ENCODE data around the gene KCNIP2.

The KCNIP2 gene

DNA sequence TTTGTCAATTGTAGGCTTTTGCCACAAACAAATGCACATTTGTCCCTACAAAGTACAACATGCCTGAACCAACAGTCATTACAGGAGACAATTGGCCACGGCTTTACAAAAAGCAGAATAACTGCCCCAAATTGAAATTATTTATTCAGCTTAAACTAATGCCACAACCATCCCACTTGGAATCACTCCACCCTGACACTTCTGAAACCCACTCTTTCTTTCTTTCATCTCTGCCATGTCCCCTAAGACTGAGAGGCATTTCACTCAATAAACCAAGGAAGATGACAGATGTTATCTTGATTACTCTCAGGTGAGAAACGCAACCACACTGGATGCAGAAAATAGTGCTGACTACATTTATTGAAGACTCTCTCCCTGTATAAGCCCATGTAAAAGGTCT, 57.8 kb downstream of the KCNIP2 start:
- DNase-seq (ENCODE audit: insufficient read length, low spot score) (no peak), FAIRE-seq (no peak)

DNA sequence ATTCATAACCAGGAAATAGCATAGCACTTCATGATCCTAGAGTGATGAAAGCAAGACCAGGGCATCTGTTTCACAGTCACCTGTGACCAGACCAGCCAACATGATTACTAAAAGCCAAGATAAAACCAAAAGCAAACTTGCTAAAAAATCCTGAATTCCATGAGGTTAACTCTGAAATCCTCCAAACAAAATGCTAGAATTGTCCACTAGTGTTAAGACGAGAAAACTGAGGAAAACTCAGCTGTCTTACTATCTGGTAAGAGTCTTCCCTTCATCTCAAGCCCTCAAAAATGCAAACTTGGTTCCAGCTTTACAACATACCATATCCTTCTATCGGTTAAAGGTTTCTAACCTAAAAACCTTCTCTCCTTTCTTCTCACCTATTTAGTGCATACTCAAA, 59.0 kb downstream of the KCNIP2 start:
- FAIRE-seq: no peak

DNA sequence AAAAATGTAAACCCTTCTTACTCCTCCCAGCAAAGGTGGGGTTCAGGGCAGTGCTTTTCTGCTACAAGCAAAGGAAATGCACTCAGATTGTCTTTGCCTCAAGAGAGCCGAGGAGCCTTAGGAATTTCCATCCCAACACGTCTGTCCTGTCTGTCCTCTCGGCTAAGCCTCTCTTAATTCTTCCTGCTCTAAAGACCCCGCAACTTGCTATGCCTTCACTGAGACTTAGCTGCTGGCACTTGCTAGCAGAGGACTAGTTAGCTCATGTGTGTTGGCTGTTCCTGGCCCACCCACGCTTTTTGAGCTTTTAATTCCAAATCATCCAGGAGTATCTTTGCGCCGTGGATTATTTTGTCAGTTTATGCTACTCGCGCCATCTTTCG, 59.9 kb downstream of the KCNIP2 start:
- DNase-seq (ENCODE audit: insufficient read length, low spot score) (no peak), FAIRE-seq (no peak)

More for the DNA sequence above, 59.0 kb downstream of the KCNIP2 start:
- DNase-seq (ENCODE audit: insufficient read length, low spot score): no peak

DNA sequence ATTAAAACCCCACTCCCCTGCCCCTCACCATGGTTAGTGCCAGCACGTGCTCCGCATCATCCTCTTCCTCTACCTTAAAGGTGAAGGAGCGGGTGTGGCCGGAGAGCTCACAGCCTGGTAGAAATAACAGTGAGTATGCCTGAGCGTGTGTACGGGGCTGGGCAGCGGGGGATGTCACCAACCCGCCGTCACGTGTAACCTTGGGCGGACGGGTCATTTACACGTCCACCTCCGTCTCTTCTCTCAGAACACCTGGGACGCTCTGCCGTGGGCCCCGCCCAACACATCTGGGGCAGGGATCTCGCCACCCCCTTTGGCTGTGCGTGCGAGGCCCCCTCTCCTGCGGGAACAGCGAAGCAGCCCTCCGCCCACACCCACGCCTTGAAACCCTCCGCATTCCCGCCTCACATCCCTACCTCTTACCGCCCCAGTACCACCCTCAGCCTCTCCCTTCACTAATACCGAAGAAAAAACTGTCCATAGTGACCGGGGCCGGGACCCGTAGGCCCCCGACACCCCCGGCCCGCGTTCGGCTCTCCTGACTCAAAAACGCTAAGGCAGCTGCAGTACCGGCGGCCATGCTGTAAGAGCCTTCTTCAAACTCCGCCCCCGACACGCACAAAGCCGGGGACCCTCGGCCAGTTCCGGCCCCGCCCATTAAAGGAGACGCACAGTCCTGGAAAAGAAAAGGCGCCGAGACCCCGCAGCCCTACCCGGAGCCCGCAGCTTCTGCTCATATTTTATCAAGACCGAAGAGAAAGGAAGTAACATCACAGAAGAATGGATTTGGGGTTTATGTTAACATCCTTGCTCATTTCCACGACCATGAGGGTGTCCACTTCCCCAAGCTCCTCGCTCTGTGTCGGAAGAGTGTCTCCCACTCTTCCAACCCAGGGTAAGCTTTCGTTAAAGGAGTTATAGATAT, 60.5 kb downstream of the KCNIP2 start, which contains the start of gene NPM3:
NPM3 (minus strand) TSS at position 636 of the 925 bp plus-strand sequence; CDS start at position 580, 56 bp downstream.
- FAIRE-seq: no peak

DNA sequence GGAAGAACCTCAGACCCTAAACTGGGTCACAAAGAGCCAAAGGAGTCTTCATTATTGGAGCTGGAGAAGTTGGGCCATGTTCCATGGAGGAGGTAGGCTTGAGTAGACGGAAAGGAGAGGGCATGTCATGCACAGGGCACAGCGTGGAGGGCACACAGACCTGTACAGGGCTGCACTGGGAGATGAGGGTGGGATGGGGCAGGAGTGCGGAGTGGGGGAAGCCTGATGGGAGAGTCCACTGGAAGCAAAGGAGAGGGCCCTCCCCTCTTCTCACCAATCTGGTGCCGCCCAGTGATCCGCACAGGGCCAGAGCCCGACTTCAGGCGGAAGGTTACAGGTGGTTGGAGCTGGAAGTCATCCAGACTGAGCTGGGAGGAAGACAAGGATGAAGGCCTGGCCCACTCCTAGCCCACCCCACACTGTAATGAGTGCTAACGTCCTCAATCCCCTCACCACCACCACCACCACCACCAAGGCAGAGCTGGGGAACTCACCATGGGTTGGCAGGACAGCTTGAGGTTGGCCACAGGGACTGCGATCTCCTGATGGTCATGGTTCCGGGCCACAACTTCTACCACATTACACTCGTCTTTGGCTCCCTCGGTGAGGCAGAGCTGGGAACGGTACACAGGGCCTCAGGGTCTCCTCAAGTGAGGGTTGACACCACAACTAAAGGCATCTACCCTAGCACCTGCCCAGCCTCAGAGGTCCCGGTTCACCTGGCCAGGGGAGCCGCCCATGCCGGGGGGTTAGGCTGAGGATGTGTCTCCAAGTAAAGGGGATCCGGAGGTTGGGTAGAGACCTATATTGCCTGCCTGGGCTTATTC, 61.4 kb downstream of the KCNIP2 start:
- FAIRE-seq: no peak
- DNase-seq (ENCODE audit: insufficient read length, low spot score): no peak

More for the DNA sequence above, 60.5 kb downstream of the KCNIP2 start, which contains the start of gene NPM3:
- DNase-seq (ENCODE audit: insufficient read length, low spot score): peak; percentile 93

DNA sequence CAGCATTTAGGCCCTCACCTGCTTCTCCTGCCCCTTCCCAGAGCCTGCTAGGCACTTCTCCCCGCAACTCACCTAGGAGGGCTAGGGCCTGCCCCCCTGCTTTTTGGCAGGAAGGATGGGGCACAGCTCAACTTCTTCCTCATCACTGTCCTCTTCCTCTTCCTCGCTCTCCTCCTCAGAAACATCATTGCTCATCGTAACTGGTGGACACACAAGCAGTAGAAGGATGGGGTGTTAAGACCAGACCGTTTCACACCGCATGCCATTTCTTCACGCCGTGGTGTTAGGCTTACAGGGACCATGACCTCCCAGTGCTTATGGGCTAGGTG, 62.0 kb downstream of the KCNIP2 start:
- FAIRE-seq: no peak

DNA sequence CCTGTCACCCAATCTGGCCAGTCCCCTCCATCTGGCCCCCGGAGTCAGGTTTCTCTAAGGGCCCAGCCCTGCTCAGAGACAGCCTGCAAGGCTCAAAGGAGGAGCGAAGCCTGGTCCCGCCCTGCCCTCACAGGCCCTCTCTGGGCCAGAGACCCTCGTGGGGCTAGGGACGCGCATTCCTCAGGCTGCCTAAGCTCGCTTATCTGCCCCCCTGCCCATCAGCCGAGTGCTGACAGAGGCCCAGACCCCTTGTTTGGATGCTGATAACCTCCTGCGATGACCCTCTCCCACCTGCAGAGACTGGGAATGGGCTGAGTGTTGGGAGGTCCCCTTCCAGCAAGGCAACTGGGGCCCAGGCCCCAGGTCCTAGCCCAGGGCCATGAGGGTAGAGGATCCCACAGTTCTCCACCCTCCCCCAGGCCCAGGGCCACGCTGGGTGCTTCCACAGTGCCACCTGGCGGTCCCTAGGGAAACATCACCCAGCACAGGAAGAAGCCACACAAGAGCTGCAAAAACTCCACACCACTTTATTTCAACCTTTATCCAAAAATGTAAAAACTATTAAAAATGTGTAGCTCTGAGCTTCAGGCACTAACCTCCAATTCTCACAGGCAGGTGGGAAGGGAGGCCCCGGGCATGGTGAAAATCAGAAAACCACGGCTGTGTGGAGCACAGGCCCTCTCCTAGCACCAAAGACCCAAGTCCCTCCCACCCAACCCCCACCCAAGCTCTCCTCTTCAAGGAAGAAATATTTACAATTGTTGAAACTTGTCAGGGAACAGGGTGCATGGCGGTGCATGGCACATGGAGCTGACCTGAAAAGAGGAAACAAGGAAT, 62.6 kb downstream of the KCNIP2 start:
- DNase-seq (ENCODE audit: insufficient read length, low spot score): peak; percentile 85
- FAIRE-seq: no peak

More for the DNA sequence above, 62.0 kb downstream of the KCNIP2 start:
- DNase-seq (ENCODE audit: insufficient read length, low spot score): no peak

DNA sequence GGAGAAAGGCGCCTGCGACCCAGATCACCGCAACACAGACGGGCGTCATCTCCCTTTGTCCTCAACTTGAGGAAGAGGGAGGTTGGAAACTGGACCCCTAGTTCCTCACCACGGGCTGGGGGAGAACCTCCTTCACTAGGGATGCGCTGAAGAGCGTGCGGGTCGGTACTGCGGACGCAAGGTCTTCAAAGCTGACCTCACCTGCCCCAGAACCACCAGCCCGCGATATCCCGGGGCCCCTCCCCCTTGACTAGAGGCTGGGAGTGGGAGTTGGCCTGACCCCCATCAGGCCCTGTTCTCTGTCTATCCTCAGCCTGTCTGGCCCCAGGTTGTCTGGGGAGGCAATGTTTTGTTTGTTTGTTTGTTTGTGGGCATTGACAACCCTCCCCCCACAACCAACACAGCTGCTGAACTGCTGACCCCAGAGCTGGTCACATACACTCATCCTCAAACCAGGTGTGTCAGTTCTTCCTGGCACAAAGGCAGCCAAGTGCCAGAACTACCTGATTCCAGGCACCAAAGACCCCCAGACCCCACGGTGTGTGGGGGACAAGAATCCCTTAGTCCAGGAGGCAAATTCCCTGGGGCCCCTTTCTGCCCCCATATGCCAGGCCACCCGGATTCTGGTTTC, 63.3 kb downstream of the KCNIP2 start:
- no peak for DNase-seq (ENCODE audit: insufficient read length, low spot score)
- no peak for FAIRE-seq

DNA sequence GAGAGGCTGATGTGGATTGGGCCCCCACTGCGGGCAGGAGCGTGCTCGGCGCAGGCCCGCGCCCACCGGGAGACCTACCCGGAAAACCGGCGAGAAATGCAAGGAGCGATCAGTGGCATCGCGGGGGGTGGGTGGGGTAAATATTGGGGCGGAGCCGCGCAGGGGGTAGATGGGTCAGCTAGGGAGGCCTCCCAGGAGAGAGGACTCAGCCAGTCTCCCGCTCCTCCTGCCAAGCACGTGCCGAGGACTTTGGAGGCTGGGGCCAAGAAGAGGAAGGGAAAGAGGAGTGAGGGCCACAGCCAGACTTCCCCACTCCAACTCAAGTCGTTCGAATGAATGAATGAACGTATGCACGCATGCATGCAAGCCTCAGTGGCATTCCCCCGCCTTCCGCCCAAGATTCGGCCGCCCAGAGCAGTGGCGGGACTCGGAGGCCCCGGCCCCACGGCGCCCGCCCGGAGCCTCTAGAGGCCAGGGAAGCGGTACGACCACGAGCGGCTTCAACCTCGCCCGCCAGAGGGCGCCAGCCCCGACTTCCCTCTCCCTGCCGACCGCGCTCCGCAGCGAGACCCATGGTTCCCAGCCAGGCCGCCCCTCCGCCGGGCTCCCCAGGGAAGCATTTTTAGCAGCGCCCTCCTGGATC, 63.9 kb downstream of the KCNIP2 start:
- no peak for FAIRE-seq
- DNase-seq (ENCODE audit: insufficient read length, low spot score): no peak

DNA sequence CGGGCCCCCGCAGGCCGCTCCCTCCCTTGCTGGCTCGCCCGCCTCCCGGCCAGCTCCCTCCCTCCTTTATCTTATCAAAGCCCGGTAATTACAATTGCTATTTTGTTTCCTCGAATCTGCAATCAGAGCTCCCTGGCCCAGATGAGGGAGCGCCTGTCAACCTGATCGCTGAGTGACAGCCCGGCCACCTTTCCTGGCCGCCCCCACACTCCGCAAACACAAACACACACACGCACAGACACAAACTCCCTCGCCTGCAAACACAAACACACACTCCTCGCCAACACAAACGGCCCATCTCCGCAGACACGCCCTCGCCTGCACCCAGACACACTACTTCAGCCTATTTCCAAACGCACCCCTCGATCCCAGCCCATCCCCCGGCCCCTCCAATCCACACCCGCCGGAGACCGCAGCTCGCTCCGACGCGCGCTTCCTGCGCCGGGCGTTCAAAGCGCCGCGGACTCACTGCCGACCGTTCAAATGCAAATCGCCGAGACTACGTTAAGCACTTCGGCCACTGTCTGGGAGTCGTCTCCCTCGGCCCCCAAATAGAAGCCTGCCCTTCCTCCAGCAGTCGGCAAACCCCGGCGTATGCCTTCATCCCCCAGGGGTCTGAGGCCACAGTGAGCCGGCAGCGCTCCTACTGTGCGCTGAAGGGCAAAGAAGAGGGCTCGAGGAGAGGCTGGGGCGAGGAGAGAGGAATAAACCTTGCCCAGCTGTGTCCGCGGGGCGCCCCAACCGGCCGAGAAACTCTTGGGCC, 64.6 kb downstream of the KCNIP2 start:
- FAIRE-seq: no peak

DNA sequence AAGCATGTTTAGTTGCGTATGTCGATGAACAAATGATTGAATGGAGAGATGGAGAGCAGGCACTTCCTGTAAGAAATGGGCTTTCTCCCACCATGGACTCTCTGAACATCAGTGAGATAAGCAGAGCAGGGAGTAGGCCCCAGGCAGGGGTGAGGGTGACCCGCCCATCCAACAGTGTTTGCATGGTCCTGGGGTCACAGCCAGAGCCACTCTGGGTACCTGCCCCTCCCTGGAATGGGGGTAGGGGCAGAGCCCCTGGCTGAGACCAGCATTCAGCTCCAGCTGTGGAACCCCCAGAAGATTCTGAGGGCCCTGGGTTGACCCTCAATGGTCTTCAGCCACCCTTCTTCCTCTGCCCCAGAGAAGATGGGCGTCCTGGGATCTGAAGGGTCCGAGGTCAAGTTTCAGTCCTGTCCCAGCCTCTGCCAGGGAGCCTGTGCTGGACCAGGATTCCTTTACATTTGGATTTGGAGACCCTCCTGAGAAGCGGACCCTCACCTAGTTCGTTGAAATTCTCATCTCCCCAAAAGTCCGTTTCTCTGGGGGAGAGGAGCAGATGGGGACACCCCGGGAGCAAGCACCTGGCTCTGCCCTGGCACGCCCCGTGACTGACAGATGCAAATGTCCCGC, 65.3 kb downstream of the KCNIP2 start:
- FAIRE-seq (no peak), DNase-seq (ENCODE audit: insufficient read length, low spot score) (no peak)

More for the DNA sequence above, 64.6 kb downstream of the KCNIP2 start:
- DNase-seq (ENCODE audit: insufficient read length, low spot score): no peak

DNA sequence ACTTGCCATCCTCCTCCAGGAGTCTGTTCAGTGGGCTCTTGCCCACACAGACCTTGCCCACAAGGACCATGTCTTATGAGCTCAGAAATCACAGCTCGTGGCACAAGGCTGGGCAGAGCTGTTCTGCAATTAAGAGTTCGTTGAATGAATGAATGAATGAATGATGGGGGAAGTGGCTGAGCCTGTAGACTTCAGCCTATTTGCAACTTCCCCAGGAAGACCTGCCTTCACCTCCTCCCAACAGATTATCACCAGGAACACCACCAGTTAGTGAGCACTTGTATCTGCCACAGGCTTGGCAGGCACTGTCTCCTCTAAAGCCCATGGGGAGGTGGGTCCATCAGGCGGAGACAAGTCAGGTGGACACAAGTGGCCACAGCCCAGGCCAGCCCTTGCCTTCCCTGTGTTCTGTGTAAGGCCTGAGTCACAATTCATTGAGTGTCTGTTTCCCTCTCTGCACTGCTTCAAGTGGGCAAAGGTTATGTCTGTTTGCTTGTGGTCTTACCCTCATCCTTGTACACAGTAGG, 65.9 kb downstream of the KCNIP2 start:
- DNase-seq (ENCODE audit: insufficient read length, low spot score): no peak
- FAIRE-seq: peak; percentile 4

DNA sequence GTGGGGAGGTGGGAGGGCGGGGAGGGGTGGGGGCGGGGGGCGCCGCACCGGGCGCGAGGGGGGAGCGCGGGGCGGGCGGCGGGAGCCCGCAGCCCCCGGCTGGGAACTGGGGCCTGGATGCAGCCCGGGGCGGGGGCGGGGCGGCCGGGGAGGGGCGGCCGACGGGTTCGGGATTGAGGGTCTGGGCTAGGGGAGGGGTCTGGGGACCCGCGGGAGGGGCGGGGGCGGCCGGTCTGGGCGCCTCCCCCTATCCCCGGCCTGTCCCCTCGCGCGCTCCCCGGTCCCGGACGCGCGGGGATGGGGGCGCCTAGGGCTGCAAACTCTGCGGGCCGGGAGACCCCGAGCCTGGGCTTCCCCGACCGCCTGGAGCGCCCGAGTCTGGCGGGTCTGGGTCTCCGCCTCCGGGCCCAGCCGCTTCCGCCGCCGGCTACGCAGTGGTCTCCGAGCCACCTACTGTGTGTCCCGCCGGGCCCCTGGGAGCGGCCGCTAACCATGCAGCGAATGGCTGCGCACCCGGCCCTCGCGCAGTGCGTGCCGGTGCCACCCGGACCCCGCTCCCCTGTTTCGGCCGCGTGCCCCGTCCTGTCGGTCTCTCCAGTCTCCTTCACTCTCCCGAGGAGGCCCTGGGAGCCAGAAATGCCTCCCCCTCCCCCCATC, 67.3 kb downstream of the KCNIP2 start:
- DNase-seq (ENCODE audit: insufficient read length, low spot score) (no peak), FAIRE-seq (no peak)
